ENCODE measurements around the gene DCC.

Gene DCC

DNA sequence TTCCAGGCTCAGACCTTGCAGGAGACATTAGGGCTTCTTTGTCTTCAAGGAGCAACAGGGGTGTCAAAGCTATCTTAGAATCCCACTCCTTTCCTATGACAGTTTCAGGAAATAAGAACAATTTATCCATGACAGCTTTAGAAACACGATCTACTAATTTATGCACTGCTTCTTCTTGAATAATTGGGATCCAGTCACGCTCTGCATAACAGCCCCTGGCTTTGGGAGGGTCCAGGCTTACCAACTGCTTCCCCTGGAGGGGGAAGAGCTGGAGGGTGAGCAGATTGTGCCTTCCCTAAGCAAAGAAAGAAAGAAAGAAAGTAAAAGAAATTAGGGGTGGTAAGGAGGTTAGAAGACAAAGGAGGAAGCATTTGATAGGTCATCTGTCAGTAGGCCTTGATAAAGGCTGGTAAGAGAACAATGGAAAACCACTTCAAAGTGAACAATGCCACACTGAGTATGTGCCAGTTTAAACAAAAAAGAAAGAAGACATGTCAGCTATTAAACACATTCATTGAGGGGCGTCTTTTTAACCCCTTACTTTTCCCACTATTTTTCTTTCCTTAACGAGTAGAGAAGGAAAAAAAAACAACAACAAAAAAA, 327.6 kb downstream of the DCC start:
- no peak overlapping the region for H3K27ac ChIP-seq
- DNase-seq (ENCODE audit: low spot score), result no peak
- POLR2A ChIA-PET (ENCODE audit: low non-redundant PET), result no interaction called here
- TF ChIP-seq, protein P1, sequence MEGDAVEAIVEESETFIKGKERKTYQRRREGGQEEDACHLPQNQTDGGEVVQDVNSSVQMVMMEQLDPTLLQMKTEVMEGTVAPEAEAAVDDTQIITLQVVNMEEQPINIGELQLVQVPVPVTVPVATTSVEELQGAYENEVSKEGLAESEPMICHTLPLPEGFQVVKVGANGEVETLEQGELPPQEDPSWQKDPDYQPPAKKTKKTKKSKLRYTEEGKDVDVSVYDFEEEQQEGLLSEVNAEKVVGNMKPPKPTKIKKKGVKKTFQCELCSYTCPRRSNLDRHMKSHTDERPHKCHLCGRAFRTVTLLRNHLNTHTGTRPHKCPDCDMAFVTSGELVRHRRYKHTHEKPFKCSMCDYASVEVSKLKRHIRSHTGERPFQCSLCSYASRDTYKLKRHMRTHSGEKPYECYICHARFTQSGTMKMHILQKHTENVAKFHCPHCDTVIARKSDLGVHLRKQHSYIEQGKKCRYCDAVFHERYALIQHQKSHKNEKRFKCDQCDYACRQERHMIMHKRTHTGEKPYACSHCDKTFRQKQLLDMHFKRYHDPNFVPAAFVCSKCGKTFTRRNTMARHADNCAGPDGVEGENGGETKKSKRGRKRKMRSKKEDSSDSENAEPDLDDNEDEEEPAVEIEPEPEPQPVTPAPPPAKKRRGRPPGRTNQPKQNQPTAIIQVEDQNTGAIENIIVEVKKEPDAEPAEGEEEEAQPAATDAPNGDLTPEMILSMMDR (conservative IDR thresholded peaks at IDR 0.05; ENCODE audit: low read depth), result no peak
- CTCF ChIA-PET, result no interaction called here

DNA sequence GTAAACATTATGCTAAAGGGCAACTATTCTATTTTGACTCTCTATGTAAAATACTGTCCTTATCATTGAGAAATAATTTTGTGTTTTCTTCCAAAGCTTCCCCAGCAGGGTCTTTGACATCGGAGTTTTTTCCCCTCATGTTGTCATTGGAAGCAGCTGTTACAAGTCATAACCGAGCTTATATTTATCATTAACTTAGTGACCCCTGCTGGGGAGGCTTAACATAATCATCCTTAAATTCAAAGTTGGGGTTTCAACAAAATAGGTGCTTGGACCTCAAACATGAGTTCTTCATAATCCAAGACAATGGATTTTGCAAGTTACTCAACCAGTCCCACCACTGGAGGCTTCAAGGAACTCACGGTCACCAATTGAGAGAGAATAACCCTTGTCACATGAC, 330.9 kb downstream of the DCC start:
- DNase-seq (ENCODE audit: low spot score), result peak; percentile 0
- ChIA-PET CTCF (no interaction called here), POLR2A (ENCODE audit: low non-redundant PET) (no interaction called here)
- TF ChIP-seq, protein P1 (conservative IDR thresholded peaks at IDR 0.05; ENCODE audit: low read depth), result no peak
- H3K27ac ChIP-seq, result no peak overlapping the region

DNA sequence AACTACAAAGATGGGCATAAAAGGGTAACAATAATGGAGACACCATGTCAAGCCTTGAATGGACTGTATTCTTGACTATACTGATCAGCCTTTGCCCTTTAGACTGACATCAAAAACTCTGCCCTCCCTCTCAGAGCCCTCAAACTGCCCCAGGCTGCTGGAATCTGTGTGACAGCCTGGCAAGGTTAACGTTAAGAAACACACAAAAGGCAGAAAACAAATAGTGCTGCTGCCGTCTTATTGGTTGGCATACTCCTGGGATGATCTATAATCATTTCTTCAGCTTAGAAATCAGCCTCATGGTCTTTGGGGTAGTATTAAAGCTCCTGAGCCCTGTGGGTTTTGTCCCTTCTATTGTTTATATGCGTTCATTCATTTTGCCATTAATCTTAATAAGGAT, 338.0 kb downstream of the DCC start:
- no peak overlapping the region for H3K27ac ChIP-seq
- TF ChIP-seq, protein P1 (conservative IDR thresholded peaks at IDR 0.05; ENCODE audit: low read depth), result no peak
- no peak for DNase-seq (ENCODE audit: low spot score)
- CTCF ChIA-PET, result no interaction called here
- POLR2A ChIA-PET (ENCODE audit: low non-redundant PET), result no interaction called here

DNA sequence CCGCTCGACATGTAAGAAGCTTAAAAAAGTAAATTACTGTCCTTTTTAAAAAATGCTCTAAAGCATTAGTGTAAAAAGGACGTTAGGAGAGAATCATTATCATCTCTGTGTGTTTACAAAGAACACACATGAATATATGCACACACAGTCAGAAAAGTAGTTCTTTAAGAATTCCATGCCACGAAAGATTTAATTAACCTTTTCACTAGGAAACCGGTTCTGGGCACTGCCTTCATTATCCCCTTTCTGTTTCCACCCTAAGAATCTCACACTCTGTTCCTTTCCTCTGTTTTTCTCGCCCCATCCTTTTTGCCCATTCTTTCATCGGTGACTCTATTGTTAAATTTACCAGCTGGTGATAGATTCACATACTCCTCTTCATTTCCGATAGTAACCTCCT, 338.6 kb downstream of the DCC start:
- TF ChIP-seq, protein P1 (conservative IDR thresholded peaks at IDR 0.05; ENCODE audit: low read depth), result no peak
- CTCF ChIA-PET, result no interaction called here
- no peak for DNase-seq (ENCODE audit: low spot score)
- POLR2A ChIA-PET (ENCODE audit: low non-redundant PET), result no interaction called here
- H3K27ac ChIP-seq, result no peak overlapping the region

DNA sequence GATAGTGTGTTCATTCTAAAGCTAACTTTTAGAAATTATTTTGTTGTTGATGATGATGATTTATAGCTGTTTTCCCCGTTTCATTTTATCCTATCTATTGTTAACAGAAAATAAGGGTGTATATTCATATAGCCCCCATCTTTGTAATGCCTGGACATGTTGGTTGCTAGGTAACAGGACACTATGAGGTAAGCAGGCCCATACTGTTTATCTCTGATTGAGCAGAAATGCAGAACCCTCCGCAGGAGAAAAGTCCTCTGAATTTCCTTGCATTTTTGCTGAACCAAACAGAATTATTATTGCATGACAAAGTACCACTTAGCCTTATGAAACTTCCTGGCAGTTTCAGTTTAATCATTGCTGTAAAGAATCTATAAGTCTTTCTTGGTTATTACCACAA, 339.4 kb downstream of the DCC start:
- no peak overlapping the region for H3K27ac ChIP-seq
- POLR2A ChIA-PET (ENCODE audit: low non-redundant PET), result no interaction called here
- CTCF ChIA-PET, result no interaction called here
- TF ChIP-seq, protein P1 (conservative IDR thresholded peaks at IDR 0.05; ENCODE audit: low read depth), result no peak
- DNase-seq (ENCODE audit: low spot score), result no peak

DNA sequence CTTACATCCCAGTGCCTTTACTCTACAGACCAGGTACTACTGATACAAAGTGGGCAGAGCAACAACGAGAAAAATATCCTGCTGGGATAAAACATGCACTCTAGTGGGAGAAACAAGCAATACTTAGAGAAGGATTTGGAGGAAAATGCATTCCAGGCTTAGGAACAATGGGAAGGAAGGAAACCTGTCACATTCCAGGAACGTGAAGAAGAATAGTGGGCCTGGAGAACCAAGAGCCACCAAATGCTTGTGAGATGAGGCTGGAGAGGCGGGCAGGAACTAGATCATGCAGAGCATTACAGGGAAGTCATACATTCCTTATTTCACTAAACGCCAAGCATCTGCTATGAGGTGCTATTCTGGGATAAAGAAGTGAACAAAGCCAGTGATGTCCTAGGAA, 342.3 kb downstream of the DCC start:
- TF ChIP-seq, protein P1 (conservative IDR thresholded peaks at IDR 0.05; ENCODE audit: low read depth), result no peak
- no peak for DNase-seq (ENCODE audit: low spot score)
- H3K27ac ChIP-seq, result no peak overlapping the region
- ChIA-PET POLR2A (ENCODE audit: low non-redundant PET) (no interaction called here), CTCF (no interaction called here)

DNA sequence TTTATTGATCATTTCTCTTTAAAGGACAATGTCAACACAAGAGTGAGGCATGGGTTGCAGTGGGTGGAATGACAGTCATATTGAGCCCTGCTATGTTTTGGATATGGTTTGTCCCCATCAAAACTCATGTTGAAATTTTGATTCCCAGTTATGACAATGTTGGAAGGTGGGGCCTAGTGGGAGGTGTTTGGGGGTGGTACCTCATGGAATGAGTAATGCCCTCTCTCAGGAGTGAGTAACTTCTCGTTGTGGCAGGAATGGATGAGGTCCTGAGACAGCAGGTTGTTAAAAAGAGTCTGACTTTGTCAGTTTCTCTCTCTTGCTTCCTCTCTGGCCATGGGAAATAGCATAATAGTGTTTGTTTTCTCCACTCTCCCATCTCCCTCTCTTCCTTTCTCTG, 345.3 kb downstream of the DCC start:
- no peak for DNase-seq (ENCODE audit: low spot score)
- ChIA-PET POLR2A (ENCODE audit: low non-redundant PET) (no interaction called here), CTCF (no interaction called here)
- TF ChIP-seq, protein P1 (conservative IDR thresholded peaks at IDR 0.05; ENCODE audit: low read depth), result no peak
- H3K27ac ChIP-seq, result no peak overlapping the region

Measured in RWPE1 (cell line).